Activated naive CD4-positive, alpha-beta T cell (primary cell): ENCODE data around the gene SENP1.
"Not testable (repeated sequence)": the region's sequence is repeated elsewhere in the genome, so short reads cannot be mapped to it uniquely, and the experiment has no call there.

Experiments used
- DNase-seq, 4 experiments: peaks; one replicate each; lab custom pipeline; 2025; lab: John Stamatoyannopoulos, UW

Gene SENP1

DNA sequence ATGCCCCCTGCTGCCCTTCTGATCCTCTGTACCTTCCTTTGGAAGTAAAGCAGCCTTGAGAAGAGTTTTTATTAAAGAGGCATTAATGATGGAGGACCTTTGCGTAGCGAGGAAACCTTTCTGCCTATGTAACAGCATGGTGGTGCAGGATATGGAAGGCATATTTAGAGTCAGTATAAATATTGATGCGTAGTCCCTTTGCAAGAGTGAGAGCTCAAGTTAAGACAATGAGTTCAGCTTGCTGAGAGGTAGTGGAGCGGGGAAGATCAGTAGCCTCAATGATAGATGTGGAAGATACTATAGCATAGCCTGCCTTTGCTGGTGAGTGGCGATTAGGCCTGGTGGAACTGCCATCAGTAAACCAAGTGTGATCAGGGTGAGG is 5.4 kb upstream of the SENP1 start:
- not testable (repeated sequence) for DNase-seq

- DNase-seq, result no peak
These were observed 4.9 kb upstream of the SENP1 start for GRCh38 chr12:48110691-48111311.

- DNase-seq, result no peak
These were observed 3.5 kb upstream of the SENP1 start for GRCh38 chr12:48109424-48109823.

DNA sequence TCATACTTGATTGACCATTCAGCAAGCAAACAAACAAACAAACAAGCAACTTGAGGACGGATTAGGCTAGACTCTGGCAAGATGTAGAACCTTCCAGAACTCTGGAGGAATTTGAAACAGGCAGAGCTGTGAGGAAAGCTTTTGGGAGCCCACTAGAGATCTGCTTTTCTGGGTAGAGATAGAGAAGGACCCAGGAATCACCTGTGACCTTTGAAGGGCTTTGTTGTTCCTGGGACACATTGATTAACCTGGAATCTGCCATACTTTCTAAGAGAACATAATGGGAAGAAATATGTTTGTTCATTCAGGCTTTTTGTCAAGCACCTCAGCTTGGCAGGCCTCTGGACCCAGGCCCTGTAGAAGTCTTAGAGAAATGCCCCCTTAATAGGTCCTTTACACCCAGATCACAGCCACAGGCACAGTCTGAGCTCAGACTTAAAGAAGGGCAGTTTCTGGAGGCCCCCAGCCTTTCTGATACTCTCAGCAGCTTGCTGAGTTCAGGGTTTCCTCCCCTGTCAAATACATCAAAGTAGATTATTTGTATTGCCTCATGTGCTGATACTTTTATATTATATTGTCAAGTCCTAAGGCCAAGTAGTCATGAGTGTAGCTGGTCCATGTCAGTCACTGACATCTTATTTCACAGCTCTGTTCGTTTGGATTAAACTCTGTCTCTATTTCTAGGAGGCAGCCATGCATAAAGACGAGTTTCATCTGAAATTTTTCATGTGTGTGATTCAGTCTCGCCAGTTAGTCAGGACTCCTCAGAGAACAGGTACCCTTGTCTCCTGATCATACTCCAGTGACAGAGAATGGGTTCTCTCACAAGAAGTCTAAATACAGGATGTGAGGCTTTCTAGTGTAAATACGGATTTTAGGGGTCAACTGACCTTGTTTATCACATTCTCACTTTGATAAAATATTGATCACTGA is 1.1 kb upstream of the SENP1 start:
- no peak for DNase-seq

DNA sequence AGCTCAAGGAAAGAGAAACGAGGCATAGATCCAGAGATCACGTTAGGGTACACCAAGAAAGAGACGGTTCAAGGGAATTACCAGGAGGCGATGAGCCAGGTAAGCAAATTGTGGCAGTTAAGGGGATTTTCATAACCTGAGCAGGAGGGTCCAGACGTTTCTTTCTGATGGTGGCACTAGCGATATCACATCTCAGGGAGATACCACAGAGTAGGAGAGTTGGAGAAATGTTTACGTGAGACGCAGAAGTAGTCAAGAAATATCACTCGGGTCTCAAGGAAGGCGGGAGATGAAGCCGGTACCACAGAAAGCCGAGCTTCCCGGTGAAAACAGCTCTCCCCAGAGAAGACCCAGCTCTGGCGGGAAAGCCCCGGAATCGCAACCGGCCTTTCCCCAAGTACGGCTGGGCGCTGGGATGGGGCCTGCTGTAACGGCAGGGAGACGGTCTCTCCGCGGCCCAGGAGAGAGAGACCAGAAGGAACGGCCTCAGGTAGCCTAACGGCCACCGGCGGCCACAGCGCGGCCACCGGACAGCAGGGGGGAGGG is 485 bp downstream of the SENP1 start:
- peak in 3 of 4 experiments; percentile 30 to 40 (median 34) for DNase-seq

DNA sequence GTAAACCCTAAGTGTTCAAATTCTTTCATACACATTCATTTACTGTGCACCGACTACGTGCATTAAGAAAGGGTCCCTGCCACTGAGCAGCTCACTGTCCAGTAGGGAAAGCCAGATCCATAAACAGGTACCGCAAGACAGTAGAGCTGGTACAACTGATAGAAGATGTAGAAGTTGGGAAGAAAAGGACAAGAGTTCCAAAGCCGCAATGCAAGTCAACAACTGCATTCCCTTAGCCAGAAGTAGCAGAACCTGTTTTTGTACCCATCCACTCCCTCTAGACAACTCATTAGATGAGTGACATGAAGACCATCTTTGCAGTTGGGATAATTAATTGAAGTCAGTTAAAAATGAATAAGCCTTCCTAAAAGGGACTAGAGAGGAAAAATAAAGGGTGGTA is 1.3 kb downstream of the SENP1 start:
- no peak for DNase-seq

GRCh38 chr12:48092611-48093010 is 13.3 kb downstream of the SENP1 start:
- no peak for DNase-seq

- no peak for DNase-seq
These were observed 19.6 kb downstream of the SENP1 start for GRCh38 chr12:48086327-48086726.

GRCh38 chr12:48084841-48085460 is 20.9 kb downstream of the SENP1 start:
- DNase-seq, result no peak

DNA sequence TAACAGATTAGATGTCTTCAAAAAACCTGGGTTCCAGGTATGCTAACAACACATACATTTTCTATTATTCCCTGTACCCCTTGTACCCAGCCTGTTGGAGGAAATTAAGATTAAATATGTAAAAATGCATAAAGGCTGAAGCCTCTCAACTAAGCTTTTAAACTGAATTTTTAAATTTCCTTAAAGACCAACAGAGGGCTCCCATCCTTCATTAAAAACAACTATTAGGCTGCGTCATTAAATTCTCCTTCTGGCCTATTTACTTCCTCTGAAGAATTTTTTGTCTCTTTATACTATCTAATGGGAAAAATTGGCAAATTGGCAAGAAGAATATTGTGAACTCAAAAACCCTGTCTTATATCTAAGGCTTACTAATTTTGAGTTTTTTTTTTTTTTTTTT is 21.8 kb downstream of the SENP1 start:
- no peak for DNase-seq

GRCh38 chr12:48080821-48081220 is 25.1 kb downstream of the SENP1 start:
- no peak for DNase-seq

DNA sequence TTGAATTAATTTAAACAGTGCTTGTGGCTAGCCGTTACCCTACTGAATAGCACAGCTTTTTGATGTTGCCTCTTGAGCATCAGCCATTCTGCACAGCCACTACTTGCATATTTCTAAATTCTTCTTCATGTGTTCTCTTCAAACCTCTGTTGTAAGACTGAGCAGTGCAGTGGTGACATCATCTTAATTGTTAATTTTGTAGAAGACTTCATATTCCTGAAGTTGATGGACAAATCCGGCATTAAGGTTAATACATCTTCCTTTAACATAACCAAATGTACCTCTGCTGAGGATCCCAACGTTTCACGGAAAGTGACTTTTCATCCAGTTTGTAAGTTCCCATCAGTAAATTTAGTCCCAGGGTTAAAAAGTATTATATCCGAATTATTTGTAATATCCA is 25.6 kb downstream of the SENP1 start:
- no peak for DNase-seq

- DNase-seq, result no peak
These were observed 27.0 kb downstream of the SENP1 start for GRCh38 chr12:48078901-48079300.

DNA sequence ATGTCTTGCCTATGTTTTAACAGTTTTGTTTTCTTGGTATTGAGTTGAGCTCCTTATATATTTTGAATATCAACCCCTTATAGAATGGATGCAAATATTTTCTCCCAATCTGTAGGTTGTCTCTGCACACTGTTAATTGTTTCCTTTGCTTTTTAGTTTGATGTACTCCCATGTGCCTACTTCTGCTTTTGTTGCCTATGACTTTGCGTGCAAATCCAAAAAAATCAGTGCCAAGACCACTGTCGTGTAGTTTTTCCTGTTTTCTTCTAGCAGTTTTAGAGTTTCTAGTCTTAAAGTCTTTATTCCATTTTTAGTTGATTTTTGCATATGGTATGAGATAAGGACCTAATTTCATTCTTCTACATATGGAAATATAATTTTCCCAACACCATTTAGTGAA is 28.8 kb downstream of the SENP1 start:
- no peak for DNase-seq

GRCh38 chr12:48075832-48076231 is 30.0 kb downstream of the SENP1 start:
- DNase-seq, result no peak

DNA sequence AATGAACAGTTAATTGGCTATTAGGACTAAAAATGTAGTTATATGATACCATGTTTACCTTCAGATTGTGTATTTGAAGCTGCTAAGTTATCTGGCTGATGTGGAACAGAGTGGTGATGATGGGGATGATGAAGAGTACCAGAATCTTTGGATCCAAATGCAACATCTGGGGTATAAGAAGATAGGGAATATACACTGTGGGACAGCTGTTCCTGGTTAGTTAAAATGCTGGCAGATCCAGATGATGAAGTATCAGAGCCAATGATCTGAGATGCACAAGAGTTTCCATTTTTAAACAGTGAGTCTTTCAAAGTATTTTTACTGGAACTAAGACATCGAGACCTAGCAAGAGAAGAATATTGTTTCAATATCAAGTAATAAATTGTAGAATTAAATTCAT is 31.6 kb downstream of the SENP1 start:
- DNase-seq, result no peak

- DNase-seq, result no peak
These were observed 33.6 kb downstream of the SENP1 start for GRCh38 chr12:48072266-48072665.

GRCh38 chr12:48071808-48072207 is 34.1 kb downstream of the SENP1 start:
- no peak for DNase-seq

GRCh38 chr12:48070731-48071130 is 35.1 kb downstream of the SENP1 start:
- DNase-seq, result no peak

- no peak for DNase-seq
These were observed 35.8 kb downstream of the SENP1 start for GRCh38 chr12:48070033-48070432.

GRCh38 chr12:48069241-48069640 is 36.6 kb downstream of the SENP1 start:
- DNase-seq, result no peak

DNA sequence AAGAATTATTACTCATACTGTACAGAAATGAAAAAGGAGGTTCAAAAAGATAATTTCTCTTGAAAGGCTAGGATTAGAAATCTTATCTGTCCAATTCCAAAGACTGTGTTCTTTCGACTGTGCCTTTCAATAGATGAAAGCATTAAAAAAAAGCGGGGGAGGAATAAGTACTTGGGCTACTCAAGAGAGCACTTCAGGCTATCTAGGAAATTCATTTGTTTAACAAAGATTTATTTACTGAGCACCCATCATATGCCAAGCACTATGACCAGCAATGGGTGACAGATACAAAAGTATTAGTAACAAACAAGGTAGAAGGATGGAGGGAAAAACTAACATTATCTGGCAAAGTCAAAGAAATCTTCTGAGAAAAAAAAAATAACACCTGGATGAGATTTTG is 37.4 kb downstream of the SENP1 start:
- no peak for DNase-seq
